ENCODE measurements around the gene LRRC25. TPM values are rescaled to one million over a fixed set of nuclear protein-coding genes. Genes with fewer than 3 reads are reported as not detected.

Gene LRRC25
- total RNA-seq, 1 donor from 2014 or later = not detected

DNA sequence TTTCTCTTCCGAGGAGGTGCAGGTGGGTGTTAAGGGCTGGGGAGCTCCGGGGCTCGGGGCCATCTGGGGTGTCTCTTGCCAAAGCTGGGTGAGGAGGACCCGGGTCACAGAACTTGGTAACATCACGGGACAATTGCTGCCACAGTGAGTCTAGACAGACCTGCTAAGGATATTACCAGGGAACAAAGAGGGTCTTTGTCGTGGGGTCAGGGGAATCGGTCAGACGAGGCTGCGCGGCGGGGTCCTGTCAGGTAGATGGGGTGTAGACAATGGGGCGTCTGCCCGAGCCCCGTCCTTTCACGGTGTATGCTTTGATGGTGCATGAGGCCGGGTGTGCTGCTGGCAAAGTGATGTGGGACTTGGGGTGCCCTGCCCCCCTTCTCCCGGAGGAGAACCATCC, 49.3 kb downstream of the LRRC25 start:
- no peak for DNase-seq (ENCODE audit: low read depth in 2 of 2)

DNA sequence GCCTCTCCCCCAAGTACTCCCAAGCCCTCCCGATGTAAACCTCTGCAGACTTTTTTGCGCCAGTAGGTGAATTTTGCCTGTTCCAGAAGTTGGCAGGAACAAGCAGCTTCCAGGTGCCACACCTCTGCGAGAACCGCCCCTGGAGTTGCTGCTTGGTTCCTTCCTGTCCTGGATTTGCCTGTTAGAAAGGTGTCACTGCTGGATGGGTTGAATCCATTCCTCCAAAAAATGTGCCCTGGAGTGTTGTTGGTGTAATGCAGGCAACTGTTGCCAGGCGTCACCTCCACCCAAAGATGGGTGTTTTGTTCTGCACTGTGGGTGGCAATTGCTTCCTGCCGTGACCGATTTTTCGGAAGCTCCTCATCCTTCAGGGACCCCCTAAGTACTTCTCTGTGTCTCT, 51.3 kb downstream of the LRRC25 start:
- no peak for DNase-seq (ENCODE audit: low read depth in 2 of 2)

DNA sequence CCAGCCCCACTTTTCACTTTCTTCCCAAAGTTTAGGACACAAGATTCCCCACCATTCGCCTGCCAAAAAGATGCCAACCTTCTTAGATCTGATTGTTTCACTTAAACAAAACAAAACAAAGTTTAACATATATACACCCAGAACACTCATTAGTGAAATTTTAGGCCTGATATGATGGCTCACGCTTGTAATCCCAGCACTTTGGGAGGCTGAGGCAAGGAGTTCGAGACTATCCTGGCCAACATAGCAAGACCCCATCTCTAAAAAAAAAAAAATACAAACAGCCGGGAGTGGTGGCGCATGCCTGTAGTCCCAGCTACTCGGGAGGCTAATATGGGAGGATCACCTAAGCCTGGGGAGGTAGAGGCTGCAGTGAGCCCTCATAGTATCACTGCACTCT, 52.1 kb downstream of the LRRC25 start:
- no peak for DNase-seq (ENCODE audit: low read depth in 2 of 2)

DNA sequence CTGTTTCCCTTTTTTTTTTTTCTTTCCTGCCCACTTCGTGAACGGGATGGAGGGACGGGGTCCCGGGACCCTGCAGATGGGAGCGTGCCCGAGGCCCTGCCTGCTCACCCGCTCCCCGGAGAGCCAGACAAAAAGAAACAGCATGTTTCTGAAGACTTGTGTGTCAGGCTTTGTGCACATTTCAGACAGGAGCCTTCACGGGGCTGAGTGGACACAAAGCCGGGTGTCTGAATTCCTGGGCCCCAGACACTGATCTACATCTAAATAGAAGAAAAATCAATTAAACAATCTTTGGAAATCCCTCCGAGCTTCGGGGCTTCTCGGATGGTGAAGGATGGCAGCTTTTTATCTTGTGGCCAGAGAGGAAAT, 52.9 kb downstream of the LRRC25 start:
- DNase-seq (ENCODE audit: low read depth in 2 of 2) = no peak

DNA sequence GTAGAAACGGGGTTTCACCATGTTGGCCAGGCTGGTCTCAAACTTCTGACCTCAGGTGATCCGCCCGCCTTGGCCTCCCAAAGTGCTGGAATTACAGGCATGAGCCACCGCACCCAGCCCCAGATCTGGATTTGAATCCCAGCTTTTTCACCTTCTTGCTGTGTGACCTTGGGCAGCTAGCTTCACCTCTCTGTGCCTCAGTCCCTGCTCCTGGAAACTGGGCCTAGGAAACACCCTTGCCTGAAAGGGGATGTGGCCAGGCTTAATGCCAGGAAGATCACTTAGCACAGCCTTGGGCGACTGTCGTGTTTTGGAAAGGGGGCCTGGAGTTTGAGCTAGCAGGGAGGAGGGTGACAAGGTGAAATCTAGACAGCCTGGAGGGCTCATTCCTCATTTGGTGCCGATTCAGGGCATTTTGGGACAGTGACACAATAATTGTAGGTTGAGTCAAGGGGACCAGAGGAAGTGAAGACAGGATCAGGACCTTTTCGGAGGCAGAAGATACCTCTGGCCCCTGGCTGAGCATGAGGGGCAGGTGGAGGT, 55.3 kb downstream of the LRRC25 start:
- DNase-seq (ENCODE audit: low read depth in 2 of 2) = no peak

Other genes with a start within 250 kb of the LRRC25 start
- 1.5 and 1.6 TPM in 2 replicates for gene PIK3R2, start 244.5 kb downstream of the LRRC25 start, total RNA-seq
- gene IFI30, start 223.8 kb downstream of the LRRC25 start, total RNA-seq = 4.4 TPM in 2 replicates
- gene MPV17L2, start 204.4 kb downstream of the LRRC25 start, total RNA-seq = 6.3 and 8.1 TPM in 2 replicates
- gene RAB3A, start 193.6 kb downstream of the LRRC25 start, total RNA-seq = 0.22 and 0.40 TPM in 2 replicates
- gene PDE4C, start 171.2 kb downstream of the LRRC25 start, total RNA-seq = under 0.01 TPM in 2 replicates
- gene IQCN, start 123.2 kb downstream of the LRRC25 start, total RNA-seq = under 0.01 TPM in 2 replicates
- 55.4 and 117 TPM in 2 replicates for gene JUND, start 116.0 kb downstream of the LRRC25 start, total RNA-seq
- 86.1 and 110 TPM in 2 replicates for gene LSM4, start 74.5 kb downstream of the LRRC25 start, total RNA-seq
- 12.1 and 14.8 TPM in 2 replicates for gene PGPEP1, start 57.0 kb downstream of the LRRC25 start, total RNA-seq
- gene GDF15, start 11.5 kb downstream of the LRRC25 start, total RNA-seq = 70.0 and 104 TPM in 2 replicates
- 44.0 and 45.8 TPM in 2 replicates for gene SSBP4, start 21.8 kb upstream of the LRRC25 start, total RNA-seq
- gene ISYNA1, start 40.5 kb upstream of the LRRC25 start, total RNA-seq = 26.0 and 33.6 TPM in 2 replicates
- 10.0 and 17.1 TPM in 2 replicates for gene ELL, start 124.4 kb upstream of the LRRC25 start, total RNA-seq
- gene FKBP8, start 146.0 kb upstream of the LRRC25 start, total RNA-seq = 137 and 167 TPM in 2 replicates
- gene KXD1, start 160.2 kb upstream of the LRRC25 start, total RNA-seq = 39.5 and 53.4 TPM in 2 replicates
- 955 and 1,121 TPM in 2 replicates for gene UBA52, start 174.2 kb upstream of the LRRC25 start, total RNA-seq
- gene REX1BD, start 191.2 kb upstream of the LRRC25 start, total RNA-seq = 43.3 and 53.8 TPM in 2 replicates
- gene CRLF1, start 209.2 kb upstream of the LRRC25 start, total RNA-seq = not detected in 2 replicates
- not detected in 2 replicates for gene TMEM59L, start 215.2 kb upstream of the LRRC25 start, total RNA-seq
- 1.2 and 1.5 TPM in 2 replicates for gene KLHL26, start 239.4 kb upstream of the LRRC25 start, total RNA-seq

Measured in lung microvascular endothelial cell (primary cell).